ENCODE measurements around the gene PIK3AP1.
"Not testable (repeated sequence)": the region's sequence is repeated elsewhere in the genome, so short reads cannot be mapped to it uniquely, and the experiment has no call there.

The PIK3AP1 gene

DNA sequence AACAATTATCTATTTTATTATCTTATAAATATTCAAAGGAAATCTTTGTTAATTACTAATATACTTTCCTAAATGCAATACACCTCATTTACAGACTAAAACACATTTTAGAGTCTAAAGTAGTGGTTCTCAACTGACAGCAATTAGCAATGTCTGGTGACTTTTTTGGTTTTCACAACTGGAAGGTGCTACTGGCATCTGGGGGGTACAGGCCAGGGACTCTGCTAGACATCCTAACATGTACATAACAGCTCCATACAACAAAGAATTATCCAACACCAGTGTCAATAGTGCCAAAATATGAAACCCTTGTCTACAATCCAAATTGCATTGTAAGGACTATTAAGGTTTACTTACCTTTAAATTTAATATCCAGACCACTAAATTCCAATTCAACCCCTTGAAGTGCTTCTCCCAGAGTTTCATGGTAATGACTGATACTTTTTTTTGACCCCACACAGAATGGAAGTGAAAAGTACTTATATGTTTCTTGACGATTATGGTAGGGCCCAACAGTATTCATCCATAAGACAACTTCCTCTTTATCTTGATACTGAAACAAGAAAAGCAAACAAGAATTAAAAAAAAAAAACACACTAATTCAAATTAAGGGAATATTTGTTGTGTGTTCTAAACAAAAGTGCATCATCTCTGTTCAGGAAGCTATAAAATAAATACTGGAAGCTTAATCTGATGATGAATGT, 143.9 kb downstream of the PIK3AP1 start:
- H3K4me3 ChIP-seq (ENCODE audit: control insufficient read depth, low read depth, low read length): no peak overlapping the region
- TF ChIP-seq, protein P1, sequence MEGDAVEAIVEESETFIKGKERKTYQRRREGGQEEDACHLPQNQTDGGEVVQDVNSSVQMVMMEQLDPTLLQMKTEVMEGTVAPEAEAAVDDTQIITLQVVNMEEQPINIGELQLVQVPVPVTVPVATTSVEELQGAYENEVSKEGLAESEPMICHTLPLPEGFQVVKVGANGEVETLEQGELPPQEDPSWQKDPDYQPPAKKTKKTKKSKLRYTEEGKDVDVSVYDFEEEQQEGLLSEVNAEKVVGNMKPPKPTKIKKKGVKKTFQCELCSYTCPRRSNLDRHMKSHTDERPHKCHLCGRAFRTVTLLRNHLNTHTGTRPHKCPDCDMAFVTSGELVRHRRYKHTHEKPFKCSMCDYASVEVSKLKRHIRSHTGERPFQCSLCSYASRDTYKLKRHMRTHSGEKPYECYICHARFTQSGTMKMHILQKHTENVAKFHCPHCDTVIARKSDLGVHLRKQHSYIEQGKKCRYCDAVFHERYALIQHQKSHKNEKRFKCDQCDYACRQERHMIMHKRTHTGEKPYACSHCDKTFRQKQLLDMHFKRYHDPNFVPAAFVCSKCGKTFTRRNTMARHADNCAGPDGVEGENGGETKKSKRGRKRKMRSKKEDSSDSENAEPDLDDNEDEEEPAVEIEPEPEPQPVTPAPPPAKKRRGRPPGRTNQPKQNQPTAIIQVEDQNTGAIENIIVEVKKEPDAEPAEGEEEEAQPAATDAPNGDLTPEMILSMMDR (IDR thresholded peaks at IDR 0.05; ENCODE audit: control insufficient read depth, insufficient read depth, low read depth, low read length, missing control alignments): no peak
- no peak for DNase-seq (ENCODE audit: low read depth)

DNA sequence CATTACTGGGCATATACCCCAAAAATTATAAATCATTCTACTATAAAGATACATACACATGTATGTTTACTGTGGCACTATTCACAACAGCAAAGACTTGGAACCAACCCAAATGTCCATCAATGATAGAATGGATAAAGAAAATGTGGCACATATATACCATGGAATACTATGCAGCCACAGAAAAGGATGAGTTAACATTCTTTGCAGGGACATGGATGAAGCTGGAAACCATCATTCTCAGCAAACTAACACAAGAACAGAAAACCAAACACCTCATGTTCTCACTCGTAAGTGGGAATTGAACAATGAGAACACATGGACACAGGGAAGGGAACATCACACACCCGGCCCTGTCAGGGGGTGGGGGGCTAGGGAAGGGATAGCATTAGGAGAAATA, 145.8 kb downstream of the PIK3AP1 start:
- not testable (repeated sequence) for H3K4me3 ChIP-seq (ENCODE audit: control insufficient read depth, low read depth, low read length); DNase-seq (ENCODE audit: low read depth)

DNA sequence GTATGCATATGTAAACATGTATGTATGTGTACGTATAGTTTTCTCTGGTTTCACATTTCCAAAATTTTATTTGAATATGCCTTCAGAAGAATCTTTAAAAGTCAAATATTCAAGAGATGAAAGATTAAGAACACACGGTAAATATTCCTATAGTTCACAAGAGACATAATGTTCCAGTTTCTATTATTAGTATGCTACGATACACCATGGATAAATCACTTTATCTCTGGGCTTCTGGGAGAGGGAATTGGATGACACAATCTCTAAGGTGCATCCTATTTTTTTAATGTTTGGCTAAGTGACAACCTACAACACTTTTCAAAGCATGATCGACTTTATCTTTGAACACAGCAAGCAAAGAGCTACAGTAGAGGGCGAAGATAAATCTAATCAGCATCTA, 147.3 kb downstream of the PIK3AP1 start:
- H3K4me3 ChIP-seq (ENCODE audit: control insufficient read depth, low read depth, low read length): no peak overlapping the region
- TF ChIP-seq, protein P1 (IDR thresholded peaks at IDR 0.05; ENCODE audit: control insufficient read depth, insufficient read depth, low read depth, low read length, missing control alignments): no peak
- DNase-seq (ENCODE audit: low read depth): no peak

DNA sequence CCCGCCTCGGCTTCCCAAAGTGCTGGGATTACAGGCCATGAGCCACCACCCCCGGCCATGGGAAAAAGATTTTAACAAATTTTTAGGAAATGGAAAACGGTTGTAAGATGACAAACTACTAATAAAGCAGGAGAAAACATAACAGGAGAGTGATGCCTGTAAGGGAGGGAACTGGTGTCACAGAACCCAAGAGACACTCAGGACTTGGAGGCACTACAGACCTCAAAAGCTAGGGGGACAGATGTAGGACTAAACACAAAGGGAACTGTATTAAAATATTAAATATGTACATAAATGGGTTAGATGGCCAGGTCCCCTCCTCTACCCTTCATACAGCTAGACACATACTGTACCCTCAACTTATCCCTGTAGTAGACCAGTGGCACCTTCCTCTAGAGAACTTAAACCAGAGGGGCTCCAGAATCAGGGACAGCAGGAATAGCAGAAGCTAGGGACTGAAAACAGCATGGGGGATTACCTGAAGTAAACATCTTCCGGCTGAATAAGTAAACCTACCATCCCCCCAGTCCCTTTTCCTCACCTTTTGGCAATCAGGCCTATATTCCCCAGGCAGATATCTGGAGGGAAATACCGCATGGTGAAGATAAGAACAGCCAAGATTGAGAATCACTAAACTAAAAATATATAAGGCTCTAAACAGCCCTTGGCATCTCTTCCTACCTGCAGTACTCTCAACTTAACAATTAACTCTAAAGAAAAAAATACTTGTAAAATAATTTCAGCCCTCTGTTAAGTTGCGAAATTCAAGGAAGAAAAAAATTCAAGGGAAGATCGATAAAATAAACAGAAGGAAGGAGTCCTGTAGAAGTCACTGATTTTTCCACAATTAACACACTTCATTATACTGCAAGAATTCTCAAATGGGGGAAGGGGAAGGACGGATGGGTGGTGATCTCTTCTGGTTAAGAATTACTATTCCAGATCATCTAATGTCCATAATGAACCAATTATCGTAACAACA, 149.0 kb downstream of the PIK3AP1 start:
- no peak for DNase-seq (ENCODE audit: low read depth)
- no peak overlapping the region for H3K4me3 ChIP-seq (ENCODE audit: control insufficient read depth, low read depth, low read length)
- TF ChIP-seq, protein P1 (IDR thresholded peaks at IDR 0.05; ENCODE audit: control insufficient read depth, insufficient read depth, low read depth, low read length, missing control alignments): no peak

DNA sequence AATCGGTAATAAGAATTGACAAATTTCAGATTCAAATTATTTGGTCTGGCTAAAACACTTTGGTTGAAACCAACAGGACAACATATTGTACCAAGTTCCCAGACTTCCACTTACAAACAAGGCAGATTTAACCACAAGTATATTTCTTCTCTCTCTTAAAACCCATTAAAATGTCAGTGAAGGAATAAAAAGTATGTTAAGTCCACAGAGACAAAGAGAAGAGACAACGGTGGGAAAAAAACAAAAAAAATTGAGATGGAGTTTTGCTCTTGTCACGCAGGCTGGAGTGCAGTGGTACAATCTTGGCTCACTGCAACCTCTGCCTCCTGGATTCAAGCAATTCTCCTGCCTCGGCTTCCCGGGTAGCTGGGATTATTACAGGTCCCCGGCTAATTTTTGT, 149.8 kb downstream of the PIK3AP1 start:
- no peak for DNase-seq (ENCODE audit: low read depth)
- TF ChIP-seq, protein P1 (IDR thresholded peaks at IDR 0.05; ENCODE audit: control insufficient read depth, insufficient read depth, low read depth, low read length, missing control alignments): no peak
- H3K4me3 ChIP-seq (ENCODE audit: control insufficient read depth, low read depth, low read length): no peak overlapping the region

DNA sequence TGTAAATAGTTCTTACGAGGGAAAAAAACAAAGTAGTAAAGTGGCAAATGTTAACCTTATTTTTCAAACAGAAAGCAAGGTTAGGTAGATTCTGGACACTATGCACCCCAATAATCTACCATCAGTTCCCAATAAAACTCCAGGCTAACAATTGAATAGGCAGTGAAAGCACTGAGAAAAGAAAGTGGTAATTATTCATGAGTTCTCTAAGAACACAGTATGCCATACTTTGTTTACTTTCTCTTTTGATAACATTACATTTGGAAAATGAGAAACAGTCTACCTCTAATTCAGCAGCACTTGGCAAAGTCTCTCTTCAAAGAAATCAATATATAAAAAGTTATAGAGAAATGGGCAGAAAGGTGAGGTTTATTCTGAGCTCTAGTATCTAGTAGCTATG, 151.9 kb downstream of the PIK3AP1 start:
- no peak overlapping the region for H3K4me3 ChIP-seq (ENCODE audit: control insufficient read depth, low read depth, low read length)
- DNase-seq (ENCODE audit: low read depth): no peak
- TF ChIP-seq, protein P1 (IDR thresholded peaks at IDR 0.05; ENCODE audit: control insufficient read depth, insufficient read depth, low read depth, low read length, missing control alignments): no peak

DNA sequence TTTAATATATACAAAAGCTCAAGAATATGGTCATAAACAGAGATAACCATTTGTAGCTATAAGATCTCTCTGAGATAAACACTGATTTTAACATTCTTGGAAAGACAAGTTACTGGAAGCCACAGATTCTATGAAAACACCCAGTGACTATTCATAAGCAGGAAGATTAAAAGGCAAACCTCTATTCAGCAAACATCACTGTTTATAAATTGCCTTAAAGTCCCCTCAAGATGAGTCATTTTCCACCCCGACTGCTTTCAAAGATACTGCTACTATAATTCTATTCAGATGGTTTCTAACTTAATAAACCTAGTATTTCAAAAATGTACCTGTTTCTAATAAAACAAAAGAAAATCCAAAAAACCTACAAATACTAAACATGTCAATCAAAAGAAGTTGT, 154.5 kb downstream of the PIK3AP1 start:
- DNase-seq (ENCODE audit: low read depth): no peak
- H3K4me3 ChIP-seq (ENCODE audit: control insufficient read depth, low read depth, low read length): no peak overlapping the region
- TF ChIP-seq, protein P1 (IDR thresholded peaks at IDR 0.05; ENCODE audit: control insufficient read depth, insufficient read depth, low read depth, low read length, missing control alignments): no peak
